Measurements from ENCODE around the gene DBNL. TPM values are rescaled to one million over a fixed set of nuclear protein-coding genes. Genes with fewer than 3 reads are reported as not detected.

DBNL gene
- total and polyA plus RNA-seq, 2 of the 13 experiments (the other 11 are each of a cell fraction or from before 2014, with no cell fraction given), result 20.8 to 35.1 TPM

- TF ChIP-seq, protein P1, sequence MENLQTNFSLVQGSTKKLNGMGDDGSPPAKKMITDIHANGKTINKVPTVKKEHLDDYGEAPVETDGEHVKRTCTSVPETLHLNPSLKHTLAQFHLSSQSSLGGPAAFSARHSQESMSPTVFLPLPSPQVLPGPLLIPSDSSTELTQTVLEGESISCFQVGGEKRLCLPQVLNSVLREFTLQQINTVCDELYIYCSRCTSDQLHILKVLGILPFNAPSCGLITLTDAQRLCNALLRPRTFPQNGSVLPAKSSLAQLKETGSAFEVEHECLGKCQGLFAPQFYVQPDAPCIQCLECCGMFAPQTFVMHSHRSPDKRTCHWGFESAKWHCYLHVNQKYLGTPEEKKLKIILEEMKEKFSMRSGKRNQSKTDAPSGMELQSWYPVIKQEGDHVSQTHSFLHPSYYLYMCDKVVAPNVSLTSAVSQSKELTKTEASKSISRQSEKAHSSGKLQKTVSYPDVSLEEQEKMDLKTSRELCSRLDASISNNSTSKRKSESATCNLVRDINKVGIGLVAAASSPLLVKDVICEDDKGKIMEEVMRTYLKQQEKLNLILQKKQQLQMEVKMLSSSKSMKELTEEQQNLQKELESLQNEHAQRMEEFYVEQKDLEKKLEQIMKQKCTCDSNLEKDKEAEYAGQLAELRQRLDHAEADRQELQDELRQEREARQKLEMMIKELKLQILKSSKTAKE (CRISPR knock-in tag; IDR thresholded peaks at IDR 0.05; ENCODE audit: borderline replicate concordance), result no peak
- TF ChIP-seq KAT8 (CRISPR knock-in tag; IDR thresholded peaks at IDR 0.05) (no peak), CTCF (CRISPR knock-in tag; IDR thresholded peaks at IDR 0.05) (no peak), ZNF282 (IDR thresholded peaks at IDR 0.05; ENCODE audit: partially characterized antibody) (no peak)
- TF ChIP-seq, protein P2, sequence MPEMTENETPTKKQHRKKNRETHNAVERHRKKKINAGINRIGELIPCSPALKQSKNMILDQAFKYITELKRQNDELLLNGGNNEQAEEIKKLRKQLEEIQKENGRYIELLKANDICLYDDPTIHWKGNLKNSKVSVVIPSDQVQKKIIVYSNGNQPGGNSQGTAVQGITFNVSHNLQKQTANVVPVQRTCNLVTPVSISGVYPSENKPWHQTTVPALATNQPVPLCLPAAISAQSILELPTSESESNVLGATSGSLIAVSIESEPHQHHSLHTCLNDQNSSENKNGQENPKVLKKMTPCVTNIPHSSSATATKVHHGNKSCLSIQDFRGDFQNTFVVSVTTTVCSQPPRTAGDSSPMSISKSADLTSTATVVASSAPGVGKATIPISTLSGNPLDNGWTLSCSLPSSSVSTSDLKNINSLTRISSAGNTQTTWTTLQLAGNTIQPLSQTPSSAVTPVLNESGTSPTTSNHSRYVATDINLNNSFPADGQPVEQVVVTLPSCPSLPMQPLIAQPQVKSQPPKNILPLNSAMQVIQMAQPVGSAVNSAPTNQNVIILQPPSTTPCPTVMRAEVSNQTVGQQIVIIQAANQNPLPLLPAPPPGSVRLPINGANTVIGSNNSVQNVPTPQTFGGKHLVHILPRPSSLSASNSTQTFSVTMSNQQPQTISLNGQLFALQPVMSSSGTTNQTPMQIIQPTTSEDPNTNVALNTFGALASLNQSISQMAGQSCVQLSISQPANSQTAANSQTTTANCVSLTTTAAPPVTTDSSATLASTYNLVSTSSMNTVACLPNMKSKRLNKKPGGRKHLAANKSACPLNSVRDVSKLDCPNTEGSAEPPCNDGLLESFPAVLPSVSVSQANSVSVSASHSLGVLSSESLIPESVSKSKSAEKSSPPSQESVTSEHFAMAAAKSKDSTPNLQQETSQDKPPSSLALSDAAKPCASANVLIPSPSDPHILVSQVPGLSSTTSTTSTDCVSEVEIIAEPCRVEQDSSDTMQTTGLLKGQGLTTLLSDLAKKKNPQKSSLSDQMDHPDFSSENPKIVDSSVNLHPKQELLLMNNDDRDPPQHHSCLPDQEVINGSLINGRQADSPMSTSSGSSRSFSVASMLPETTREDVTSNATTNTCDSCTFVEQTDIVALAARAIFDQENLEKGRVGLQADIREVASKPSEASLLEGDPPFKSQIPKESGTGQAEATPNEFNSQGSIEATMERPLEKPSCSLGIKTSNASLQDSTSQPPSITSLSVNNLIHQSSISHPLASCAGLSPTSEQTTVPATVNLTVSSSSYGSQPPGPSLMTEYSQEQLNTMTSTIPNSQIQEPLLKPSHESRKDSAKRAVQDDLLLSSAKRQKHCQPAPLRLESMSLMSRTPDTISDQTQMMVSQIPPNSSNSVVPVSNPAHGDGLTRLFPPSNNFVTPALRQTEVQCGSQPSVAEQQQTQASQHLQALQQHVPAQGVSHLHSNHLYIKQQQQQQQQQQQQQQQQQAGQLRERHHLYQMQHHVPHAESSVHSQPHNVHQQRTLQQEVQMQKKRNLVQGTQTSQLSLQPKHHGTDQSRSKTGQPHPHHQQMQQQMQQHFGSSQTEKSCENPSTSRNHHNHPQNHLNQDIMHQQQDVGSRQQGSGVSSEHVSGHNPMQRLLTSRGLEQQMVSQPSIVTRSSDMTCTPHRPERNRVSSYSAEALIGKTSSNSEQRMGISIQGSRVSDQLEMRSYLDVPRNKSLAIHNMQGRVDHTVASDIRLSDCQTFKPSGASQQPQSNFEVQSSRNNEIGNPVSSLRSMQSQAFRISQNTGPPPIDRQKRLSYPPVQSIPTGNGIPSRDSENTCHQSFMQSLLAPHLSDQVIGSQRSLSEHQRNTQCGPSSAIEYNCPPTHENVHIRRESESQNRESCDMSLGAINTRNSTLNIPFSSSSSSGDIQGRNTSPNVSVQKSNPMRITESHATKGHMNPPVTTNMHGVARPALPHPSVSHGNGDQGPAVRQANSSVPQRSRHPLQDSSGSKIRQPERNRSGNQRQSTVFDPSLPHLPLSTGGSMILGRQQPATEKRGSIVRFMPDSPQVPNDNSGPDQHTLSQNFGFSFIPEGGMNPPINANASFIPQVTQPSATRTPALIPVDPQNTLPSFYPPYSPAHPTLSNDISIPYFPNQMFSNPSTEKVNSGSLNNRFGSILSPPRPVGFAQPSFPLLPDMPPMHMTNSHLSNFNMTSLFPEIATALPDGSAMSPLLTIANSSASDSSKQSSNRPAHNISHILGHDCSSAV (CRISPR knock-in tag; IDR thresholded peaks at IDR 0.05; ENCODE audit: borderline replicate concordance), result no peak
- TF ChIP-seq, protein P3, sequence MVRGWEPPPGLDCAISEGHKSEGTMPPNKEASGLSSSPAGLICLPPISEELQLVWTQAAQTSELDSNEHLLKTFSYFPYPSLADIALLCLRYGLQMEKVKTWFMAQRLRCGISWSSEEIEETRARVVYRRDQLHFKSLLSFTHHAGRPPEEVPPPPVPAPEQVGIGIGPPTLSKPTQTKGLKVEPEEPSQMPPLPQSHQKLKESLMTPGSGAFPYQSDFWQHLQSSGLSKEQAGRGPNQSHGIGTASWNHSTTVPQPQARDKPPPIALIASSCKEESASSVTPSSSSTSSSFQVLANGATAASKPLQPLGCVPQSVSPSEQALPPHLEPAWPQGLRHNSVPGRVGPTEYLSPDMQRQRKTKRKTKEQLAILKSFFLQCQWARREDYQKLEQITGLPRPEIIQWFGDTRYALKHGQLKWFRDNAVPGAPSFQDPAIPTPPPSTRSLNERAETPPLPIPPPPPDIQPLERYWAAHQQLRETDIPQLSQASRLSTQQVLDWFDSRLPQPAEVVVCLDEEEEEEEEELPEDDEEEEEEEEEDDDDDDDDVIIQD (CRISPR knock-in tag; IDR thresholded peaks at IDR 0.05; ENCODE audit: low read depth), result no peak
These were observed 17.2 kb downstream of the DBNL start (continued) for GRCh38 chr7:44061645-44062179.
